Retinal pigment epithelial cell (primary cell): ENCODE data around the gene IFT74.

Source experiments
- DNase-seq: peaks from one replicate; pipeline ENCODE4 v3.0.0-alpha.2; 2010; ENCODE audit warnings: low read depth
- H3K4me3 ChIP-seq: 2 replicates; pipeline ENCODE4 v1.5.1; 2011; ENCODE audit warnings: mild to moderate bottlenecking, low read length, control low read depth, moderate library complexity
- TF ChIP-seq, protein P1 (sequence below): conservative IDR thresholded peaks from 2 replicates; pipeline ENCODE4 v1.5.1; 2011; ENCODE audit warnings: low read depth, low read length, control low read depth, inconsistent platforms

Gene IFT74

DNA sequence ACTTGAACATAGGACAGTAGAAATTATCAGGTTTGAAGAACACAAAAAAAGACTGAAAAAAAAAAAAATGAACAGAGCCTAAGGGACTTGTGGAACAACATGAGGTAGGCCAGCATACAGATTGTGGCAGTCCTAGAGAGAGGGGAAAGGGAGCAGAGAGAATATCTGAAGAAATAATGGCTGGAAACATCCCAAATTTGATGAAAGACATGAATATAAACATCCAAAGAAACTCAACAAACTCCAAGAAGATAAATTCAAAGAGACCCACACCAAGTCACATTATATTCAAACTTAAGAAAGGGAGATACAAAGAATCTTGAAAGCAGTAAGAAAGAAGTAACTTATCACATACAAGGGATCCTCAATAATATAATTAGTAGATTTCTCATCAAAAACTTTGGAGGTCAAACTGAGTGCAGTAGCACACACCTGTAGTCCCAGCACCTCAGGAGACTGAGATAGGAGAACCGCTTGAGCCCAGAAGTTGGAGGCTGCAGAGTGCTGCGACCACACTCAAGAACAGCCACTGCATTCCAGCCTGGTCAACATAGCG is 18.3 kb upstream of the IFT74 start:
- TF ChIP-seq, protein P1, sequence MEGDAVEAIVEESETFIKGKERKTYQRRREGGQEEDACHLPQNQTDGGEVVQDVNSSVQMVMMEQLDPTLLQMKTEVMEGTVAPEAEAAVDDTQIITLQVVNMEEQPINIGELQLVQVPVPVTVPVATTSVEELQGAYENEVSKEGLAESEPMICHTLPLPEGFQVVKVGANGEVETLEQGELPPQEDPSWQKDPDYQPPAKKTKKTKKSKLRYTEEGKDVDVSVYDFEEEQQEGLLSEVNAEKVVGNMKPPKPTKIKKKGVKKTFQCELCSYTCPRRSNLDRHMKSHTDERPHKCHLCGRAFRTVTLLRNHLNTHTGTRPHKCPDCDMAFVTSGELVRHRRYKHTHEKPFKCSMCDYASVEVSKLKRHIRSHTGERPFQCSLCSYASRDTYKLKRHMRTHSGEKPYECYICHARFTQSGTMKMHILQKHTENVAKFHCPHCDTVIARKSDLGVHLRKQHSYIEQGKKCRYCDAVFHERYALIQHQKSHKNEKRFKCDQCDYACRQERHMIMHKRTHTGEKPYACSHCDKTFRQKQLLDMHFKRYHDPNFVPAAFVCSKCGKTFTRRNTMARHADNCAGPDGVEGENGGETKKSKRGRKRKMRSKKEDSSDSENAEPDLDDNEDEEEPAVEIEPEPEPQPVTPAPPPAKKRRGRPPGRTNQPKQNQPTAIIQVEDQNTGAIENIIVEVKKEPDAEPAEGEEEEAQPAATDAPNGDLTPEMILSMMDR = no peak
- DNase-seq = no peak

DNA sequence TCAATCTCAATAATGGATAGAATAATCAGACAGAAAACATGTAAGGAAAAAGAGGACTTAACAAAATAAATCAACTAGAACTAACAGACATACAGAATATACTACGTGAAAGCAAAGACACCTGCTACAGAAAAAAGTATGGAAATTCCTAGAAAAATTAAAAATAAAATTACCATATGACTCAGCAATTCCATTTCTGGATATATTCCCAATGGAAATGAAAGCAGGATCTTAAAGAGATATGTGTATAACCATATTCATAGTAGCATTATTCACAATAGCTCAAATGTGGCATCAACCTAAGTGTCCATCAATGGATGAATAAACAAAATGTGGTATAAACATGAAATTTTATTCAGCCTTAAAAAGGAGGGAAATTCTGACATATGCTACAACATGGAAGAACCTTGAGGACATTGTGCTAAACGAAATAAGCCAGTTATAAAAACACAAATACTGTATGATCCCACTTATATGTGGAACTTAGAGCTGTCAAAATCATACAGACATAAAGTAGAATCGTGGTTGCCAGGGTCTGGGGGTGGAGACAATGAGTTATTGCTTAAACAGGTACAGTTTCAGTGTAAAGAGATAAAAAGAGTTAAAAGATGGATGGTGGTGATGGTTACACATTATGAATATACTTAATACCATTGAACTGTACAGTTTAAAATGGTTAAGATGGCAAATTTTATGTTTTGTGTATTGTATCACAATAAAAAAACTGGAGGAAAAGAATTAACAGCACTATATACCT is 16.1 kb upstream of the IFT74 start:
- H3K4me3 ChIP-seq = no peak overlapping the region
- TF ChIP-seq, protein P1 = no peak
- DNase-seq = no peak

More for the DNA sequence above, 18.3 kb upstream of the IFT74 start:
- no peak overlapping the region for H3K4me3 ChIP-seq

DNA sequence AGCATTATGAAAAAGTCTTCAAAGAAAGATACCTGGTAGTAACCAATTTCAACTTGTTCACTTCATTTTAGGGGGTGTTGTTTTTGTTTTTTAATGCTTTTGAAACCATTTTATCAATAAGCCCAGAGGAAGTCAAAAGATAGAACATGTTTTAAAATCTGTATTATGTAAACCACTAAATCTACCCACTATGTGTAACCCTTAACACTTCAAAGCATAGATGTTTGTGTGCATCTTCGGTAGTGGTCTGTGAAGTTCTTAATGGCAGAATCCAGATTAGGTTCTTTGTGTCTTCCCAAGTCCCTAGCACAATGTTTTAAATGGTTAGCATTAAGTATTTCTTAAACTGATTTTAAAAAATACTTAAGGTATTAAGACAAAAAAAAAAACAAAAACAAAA is 15.4 kb upstream of the IFT74 start:
- TF ChIP-seq, protein P1 = no peak
- no peak overlapping the region for H3K4me3 ChIP-seq
- DNase-seq = no peak

DNA sequence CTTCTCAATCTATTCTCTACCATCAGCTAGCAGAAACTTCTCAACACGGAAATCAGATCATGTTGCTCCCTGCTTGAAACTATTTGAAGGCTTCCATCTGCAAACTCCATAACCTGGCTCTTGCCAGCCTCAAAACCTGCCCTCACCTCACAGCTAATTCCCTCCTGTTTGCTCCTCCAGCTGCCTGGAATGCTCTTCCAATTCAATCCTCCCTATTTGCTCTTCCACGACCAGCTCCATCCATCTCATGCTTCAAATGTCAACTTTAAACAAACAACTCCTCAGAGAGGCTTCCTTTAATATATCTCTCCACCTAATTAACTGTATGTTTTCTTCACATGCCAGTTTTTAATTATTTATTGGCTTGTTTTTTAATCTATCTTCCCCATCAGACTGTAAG is 10.6 kb upstream of the IFT74 start:
- no peak for DNase-seq
- TF ChIP-seq, protein P1 = no peak

DNA sequence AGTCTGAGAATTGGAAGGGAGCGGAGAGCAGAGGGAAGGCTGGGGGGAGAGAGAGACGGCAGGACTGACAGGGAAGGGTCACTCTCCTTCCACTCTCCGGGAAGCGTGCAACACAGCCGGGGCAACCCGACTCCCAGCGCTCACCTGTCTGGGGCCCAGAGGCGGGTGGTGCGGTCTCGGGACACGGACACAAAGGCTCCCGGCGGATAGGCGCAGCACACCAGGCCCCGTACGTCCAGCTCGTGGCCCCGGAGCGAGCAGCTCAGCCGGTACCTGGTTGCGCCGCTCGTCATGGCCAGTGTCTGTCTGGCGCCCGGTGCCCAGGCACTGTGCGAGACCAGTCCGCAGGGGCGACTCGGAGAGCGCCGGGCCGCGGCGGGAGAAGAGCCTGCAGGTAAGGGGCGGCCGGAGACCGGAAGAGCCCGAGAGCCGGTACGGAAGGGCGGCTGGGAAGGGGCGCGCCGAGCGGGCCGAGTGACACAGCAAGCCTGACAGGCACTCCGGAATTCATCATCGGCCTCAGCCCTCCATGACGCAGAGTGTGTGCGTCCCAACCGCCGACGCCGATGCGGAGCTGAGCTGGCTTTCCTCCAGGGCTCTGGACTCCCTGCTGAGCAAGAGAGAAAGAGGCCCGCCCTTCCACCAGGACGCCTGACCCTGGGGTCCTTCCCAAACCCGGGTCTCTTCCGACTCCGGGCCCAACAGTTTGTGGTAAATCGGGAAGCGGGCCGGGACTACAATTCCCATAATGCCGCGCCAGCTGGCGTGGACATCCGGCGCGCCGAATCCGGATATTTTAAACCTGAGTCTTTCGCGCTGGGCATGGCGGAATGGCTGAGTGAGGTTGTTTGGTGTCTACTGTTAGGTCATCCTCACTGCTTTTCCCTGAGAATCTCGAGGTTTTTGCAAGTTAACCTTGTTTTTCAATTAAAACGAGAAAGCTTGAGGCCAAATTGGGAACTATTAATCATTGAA is 9.2 kb upstream of the IFT74 start, which contains the start of gene PLAA:
TSS of gene PLAA (minus strand) at position 490 of the 975 bp plus-strand sequence. CDS start at position 293, 197 bp downstream.
- peak; percentile 70 for DNase-seq
- TF ChIP-seq, protein P1 = no peak
- peak within 1 kb of the TSS; percentile 95 for H3K4me3 ChIP-seq

More for the DNA sequence above, 10.6 kb upstream of the IFT74 start:
- H3K4me3 ChIP-seq = peak overlapping the region; percentile 95

DNA sequence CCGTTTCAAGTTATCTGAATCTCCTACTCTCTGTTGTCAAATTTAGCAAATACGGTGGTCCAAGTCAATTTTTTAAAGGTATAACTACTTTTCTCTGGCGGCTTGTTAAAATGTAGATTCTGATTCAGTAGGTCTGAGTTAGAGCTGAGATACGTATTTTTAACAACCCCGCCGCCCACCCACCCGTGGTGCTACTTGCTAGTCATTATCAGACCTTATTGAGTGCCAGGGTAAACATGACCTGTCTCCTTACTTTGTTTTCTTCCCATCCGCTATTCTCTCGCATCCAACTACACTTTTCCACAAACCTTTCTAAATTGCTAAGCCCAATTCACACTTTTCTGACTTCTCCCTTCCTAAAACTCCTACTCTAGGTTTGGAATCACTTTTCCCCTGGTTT is 8.5 kb upstream of the IFT74 start:
- no peak for DNase-seq
- TF ChIP-seq, protein P1 = no peak
- H3K4me3 ChIP-seq = peak overlapping the region; percentile 95
